ENCODE measurements around the gene CYTH2.

GRCh38 chr19:48458016-48458415 is 11.2 kb upstream of the CYTH2 start:
- TF ChIP-seq ZNF274 (IDR thresholded peaks at IDR 0.05; ENCODE audit: borderline replicate concordance, extremely low read depth, low read length) (no peak), USF2 (IDR thresholded peaks at IDR 0.05; ENCODE audit: low read length) (no peak), ASH2L (IDR thresholded peaks at IDR 0.05; ENCODE audit: low read length) (no peak)
- TF ChIP-seq, protein P1, sequence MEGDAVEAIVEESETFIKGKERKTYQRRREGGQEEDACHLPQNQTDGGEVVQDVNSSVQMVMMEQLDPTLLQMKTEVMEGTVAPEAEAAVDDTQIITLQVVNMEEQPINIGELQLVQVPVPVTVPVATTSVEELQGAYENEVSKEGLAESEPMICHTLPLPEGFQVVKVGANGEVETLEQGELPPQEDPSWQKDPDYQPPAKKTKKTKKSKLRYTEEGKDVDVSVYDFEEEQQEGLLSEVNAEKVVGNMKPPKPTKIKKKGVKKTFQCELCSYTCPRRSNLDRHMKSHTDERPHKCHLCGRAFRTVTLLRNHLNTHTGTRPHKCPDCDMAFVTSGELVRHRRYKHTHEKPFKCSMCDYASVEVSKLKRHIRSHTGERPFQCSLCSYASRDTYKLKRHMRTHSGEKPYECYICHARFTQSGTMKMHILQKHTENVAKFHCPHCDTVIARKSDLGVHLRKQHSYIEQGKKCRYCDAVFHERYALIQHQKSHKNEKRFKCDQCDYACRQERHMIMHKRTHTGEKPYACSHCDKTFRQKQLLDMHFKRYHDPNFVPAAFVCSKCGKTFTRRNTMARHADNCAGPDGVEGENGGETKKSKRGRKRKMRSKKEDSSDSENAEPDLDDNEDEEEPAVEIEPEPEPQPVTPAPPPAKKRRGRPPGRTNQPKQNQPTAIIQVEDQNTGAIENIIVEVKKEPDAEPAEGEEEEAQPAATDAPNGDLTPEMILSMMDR (IDR thresholded peaks at IDR 0.05; ENCODE audit: control extremely low read depth in 1 of 3, insufficient read depth in 1 of 3, low read depth in 1 of 3, low read length in 3 of 3) = no peak
